IPS-20b (cell line): ENCODE measurements around the gene MBNL1.

ENCODE experiments used
- H3K27ac ChIP-seq: one replicate; pipeline ENCODE4 v1.5.1; 2013; ENCODE audit warnings: low read length
- H3K27me3 ChIP-seq: 2 replicates; pipeline ENCODE4 v1.6.1; 2013; ENCODE audit warnings: mild to moderate bottlenecking, low read length, inconsistent platforms; ENCODE audit not compliant: insufficient read depth
- H3K36me3 ChIP-seq: 2 replicates; pipeline ENCODE4 v1.6.1; 2013; ENCODE audit warnings: low read depth, mild to moderate bottlenecking, inconsistent platforms, low read length, moderate library complexity; ENCODE audit not compliant: insufficient read depth
- H3K4me1 ChIP-seq: 2 replicates; pipeline ENCODE4 v1.6.1; 2013; ENCODE audit warnings: mild to moderate bottlenecking, control low read depth, inconsistent platforms, low read length, moderate library complexity; ENCODE audit not compliant: insufficient read depth
- H3K4me3 ChIP-seq: 2 replicates; pipeline ENCODE4 v1.5.1; 2013; ENCODE audit warnings: mild to moderate bottlenecking, low read length, inconsistent platforms
- H3K9ac ChIP-seq: 2 replicates; pipeline ENCODE4 v1.6.1; 2013; ENCODE audit warnings: low read depth, mild to moderate bottlenecking, inconsistent platforms, low read length, moderate library complexity
- H3K9me3 ChIP-seq: 2 replicates; pipeline ENCODE4 v1.6.1; 2013; ENCODE audit warnings: mild to moderate bottlenecking, low read depth, low read length, inconsistent platforms; ENCODE audit not compliant: insufficient read depth

MBNL1 gene

DNA sequence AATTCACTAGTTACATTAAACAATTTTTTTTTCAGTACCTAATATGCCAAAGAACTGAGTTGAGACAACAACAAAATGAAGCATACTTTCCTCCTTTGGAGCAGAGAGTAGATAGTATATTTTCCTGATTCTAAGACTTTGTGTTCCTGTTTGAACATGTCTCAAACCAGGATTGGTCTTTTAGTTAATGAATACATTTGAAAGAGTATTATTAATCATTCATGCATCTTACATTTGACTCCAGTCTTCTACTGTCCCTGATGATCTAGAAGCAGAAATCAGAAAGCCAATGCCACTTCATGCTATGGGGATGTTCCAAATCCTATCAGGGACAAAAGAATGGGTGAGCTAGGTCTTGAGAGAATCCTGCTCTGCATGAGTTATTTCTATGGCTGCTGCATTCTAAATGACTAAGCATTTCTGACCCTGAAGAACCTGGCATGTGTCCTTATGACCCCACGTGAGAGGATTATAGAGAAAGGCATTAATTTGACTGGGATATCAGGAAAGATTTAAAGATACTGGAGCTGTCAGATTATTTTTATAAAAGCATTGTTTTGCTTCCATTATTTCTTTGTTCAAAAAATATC, 32.9 kb upstream of the MBNL1 start:
- Histone ChIP-seq H3K9me3 (no peaks in the 10 kb centered on the region), H3K4me1 (no peaks in the 10 kb centered on the region), H3K27ac (no peak overlapping the region), H3K4me3 (no peak overlapping the region), H3K27me3 (no peaks in the 10 kb centered on the region), H3K36me3 (no peaks in the 10 kb centered on the region), H3K9ac (no peak overlapping the region)

DNA sequence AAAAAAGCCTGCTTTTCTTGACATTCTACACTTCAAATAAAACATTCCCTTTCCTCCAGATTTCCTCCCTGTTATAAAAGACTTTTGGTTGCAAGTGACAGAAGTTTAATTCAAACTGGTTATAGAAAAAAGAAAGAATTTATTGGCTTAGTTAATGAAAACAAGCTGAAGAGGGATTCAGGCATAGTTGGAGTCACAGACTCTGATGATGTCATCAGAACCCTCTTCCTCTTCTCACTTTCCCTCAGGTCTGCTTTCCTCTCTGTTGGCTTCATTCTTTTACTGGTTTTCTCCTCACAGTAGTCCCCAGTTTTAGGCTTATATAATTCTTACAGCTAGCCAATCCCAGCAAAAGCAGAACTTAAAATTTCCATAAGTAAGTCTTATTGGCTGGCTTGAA, 32.0 kb upstream of the MBNL1 start:
- no peak overlapping the region for H3K4me3 ChIP-seq
- H3K27me3 ChIP-seq = no peaks in the 10 kb centered on the region
- H3K9ac ChIP-seq = no peak overlapping the region
- no peaks in the 10 kb centered on the region for H3K4me1 ChIP-seq
- H3K36me3 ChIP-seq = no peaks in the 10 kb centered on the region
- no peaks in the 10 kb centered on the region for H3K9me3 ChIP-seq
- no peak overlapping the region for H3K27ac ChIP-seq

DNA sequence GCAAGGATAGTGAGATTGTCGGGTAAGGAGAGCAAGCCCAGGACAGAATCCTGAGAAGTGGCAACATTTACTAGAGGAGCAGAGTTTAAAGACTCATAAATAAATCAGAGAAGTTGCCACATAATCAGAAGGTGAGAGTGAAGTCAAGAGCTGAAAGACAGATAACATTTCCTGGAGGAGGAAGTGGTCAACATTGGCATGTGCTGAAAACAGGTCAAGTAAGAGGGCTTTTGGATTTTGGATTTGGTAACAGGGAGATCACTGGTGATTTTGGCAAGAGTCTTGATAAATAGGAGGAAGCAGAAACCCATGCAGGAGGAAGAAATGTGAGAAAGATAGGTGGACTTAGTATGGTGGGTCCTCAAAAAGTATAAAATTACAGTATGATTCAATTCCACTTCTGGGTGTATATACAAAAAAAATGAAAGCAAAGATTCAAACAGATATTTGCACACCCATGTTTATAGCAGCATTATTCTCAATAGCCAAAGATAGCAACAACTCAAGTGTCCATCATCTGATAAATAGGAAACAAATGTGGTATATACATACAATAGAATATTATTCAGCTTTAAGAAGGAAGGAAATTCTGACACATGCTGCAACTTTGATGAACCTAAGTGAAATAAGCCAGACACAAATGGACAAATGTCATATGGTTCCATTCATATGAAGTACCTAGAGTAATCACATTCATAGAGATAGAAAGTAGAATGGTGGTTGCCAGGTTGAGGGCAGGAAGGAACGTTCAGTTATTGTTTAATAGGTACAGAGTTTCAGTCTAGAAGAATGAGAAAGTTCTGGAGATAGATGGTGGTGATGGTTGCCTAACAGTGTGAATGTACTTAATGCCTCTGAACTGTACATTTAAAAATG, 27.3 kb upstream of the MBNL1 start:
- Histone ChIP-seq H3K4me1 (no peaks in the 10 kb centered on the region; the same call in 1 of the 2 replicates), H3K9me3 (no peaks in the 10 kb centered on the region), H3K27ac (no peak overlapping the region), H3K27me3 (no peaks in the 10 kb centered on the region), H3K36me3 (no peaks in the 10 kb centered on the region), H3K4me3 (no peak overlapping the region), H3K9ac (no peak overlapping the region)

DNA sequence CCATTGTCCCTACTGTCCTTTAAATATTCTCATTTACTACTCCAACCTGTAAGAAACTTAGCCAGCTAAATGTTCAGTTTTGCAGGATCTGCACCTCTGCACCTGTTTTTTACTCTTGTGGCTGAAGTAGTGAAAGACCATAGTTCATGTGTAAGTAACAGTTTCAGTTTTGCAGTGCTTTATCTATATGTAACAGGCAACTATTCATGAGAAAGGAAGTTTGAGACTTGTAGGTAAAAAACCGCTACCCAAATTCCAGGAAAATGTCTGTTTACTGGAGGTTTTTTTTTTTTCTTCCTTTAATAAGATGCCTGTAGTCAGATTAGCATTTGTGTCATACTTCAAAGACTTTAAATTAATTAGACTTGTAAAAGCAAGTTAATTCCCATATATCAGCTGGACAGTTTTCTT, 25.4 kb upstream of the MBNL1 start:
- Histone ChIP-seq H3K4me3 (no peak overlapping the region), H3K9me3 (no peaks in the 10 kb centered on the region), H3K27ac (no peak overlapping the region)

DNA sequence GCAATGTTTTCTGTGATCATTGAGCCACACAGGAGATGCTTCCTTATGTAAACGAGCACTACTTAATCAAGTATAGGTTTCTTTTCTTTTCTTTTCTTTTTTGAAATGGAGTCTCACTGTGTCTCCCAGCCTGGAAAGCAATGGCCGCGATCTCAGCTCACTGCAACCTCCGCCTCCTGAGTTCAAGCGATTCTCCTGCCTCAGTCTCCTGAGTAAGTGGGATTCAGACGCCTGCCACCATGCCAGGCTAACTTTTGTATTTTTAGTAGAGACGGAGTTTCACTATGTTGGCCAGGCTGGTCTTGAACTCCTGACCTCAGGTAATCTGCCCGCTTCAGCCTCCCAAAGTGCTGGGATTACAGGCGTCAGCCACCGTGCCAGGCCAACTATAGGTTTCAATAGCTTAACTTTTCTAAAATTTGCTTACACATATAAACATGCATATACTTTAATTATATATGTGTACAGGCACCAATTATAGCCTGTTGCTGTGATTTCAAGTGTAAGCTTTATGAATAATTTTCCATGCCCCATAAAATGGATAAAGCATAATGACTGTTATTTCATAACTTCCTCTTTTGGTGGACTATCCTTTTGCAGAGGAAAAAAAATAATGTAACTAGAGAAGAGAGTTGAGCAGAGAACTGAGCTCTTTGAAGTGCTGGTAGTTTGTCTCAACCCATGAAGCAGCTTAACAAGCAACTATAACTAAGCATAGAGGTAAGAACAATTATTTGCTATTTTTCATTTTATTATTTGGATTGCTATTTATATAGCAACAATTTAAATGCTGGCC, 24.8 kb upstream of the MBNL1 start:
- H3K4me3 ChIP-seq = no peak overlapping the region
- H3K27ac ChIP-seq = no peak overlapping the region

More for the DNA sequence above, 25.4 kb upstream of the MBNL1 start:
- Histone ChIP-seq H3K9ac (no peak overlapping the region), H3K27me3 (no peaks in the 10 kb centered on the region), H3K4me1 (no peaks in the 10 kb centered on the region; the same call in 1 of the 2 replicates), H3K36me3 (no peaks in the 10 kb centered on the region)

DNA sequence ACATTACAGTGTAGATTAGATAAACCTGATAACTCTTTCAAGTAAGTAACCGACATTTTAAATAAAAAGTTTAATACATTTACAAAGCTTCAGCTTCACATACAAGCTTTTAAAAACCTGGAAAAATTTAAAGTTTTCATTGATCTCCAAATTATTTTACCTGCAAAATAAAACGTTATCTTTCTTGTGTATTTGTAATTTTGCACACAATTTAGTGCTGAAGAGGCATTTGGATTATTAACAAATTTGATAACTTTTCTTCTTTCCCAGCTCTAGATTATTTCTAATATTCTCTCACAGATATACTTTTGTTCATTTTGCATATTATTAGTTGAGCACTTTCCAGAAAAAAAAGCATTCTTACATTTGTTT, 24.2 kb upstream of the MBNL1 start:
- Histone ChIP-seq H3K36me3 (no peaks in the 10 kb centered on the region), H3K4me3 (no peak overlapping the region), H3K27me3 (no peaks in the 10 kb centered on the region), H3K4me1 (no peaks in the 10 kb centered on the region; the same call in 1 of the 2 replicates), H3K27ac (no peak overlapping the region), H3K9me3 (no peaks in the 10 kb centered on the region), H3K9ac (no peak overlapping the region)

More for the DNA sequence above, 24.8 kb upstream of the MBNL1 start:
- no peaks in the 10 kb centered on the region for H3K9me3 ChIP-seq
- H3K36me3 ChIP-seq = no peaks in the 10 kb centered on the region
- no peaks in the 10 kb centered on the region for H3K27me3 ChIP-seq
- H3K9ac ChIP-seq = no peak overlapping the region
- H3K4me1 ChIP-seq = no peaks in the 10 kb centered on the region; the same call in 1 of the 2 replicates

DNA sequence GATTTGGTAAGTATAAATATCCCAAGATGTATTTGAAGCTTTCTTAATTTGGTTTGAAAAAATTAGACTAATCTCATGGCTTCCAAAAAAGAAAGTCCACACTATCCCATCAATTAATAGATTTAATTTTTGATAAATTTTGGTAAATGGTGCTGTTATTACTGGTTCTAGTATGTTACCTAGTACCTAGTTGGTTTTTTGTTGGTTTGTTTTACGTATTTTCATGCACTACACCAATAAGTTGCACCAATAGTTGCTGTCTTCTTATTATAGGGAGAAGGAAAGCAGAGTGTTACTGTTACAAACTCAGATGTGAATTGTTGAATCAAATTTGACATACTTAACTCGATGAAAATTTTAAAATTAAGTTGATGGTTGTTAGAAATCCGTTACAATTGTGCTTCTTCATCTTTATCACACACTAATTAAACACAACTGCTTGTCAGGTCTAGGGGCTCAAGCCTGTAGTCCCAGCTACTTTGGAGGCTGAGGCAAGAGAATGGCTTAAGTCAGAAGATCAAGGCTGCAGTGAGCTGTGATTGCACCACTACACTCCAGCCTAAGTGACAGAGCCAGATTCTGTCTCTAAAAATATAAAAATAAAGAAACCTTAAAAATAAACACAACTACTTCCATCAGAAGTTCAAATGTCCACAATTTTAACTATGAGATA, 23.1 kb upstream of the MBNL1 start:
- Histone ChIP-seq H3K9me3 (no peaks in the 10 kb centered on the region), H3K27me3 (no peaks in the 10 kb centered on the region), H3K4me1 (no peaks in the 10 kb centered on the region; the same call in 1 of the 2 replicates), H3K4me3 (no peak overlapping the region), H3K36me3 (no peaks in the 10 kb centered on the region), H3K27ac (no peak overlapping the region), H3K9ac (no peak overlapping the region)

DNA sequence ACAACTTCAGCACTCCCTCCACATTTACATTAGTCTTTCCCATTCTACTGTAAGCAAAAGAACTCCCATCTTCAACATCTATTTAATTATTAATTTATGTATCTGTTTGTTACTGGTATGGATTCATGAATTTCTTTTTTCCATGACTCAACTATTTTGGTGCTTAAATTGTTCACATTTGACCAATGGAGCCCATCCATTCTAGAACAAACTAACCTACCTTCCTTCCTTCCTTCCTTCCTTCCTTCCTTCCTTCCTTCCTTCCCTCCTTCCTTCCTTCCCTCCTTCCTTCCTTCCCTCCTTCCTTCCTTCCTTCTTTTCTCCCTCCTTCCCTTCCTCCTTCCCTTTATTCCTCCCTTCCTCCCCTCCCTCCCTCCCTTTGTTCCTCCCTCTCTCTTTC, 16.8 kb upstream of the MBNL1 start:
- H3K9me3 ChIP-seq = no peaks in the 10 kb centered on the region
- H3K36me3 ChIP-seq = no peaks in the 10 kb centered on the region
- H3K4me1 ChIP-seq = no peaks in the 10 kb centered on the region
- H3K27ac ChIP-seq = no peak overlapping the region
- peaks cover 6% of the 10 kb centered on the region; the same call in 1 of the 2 replicates for H3K27me3 ChIP-seq
- no peak overlapping the region for H3K4me3 ChIP-seq
- no peak overlapping the region for H3K9ac ChIP-seq

DNA sequence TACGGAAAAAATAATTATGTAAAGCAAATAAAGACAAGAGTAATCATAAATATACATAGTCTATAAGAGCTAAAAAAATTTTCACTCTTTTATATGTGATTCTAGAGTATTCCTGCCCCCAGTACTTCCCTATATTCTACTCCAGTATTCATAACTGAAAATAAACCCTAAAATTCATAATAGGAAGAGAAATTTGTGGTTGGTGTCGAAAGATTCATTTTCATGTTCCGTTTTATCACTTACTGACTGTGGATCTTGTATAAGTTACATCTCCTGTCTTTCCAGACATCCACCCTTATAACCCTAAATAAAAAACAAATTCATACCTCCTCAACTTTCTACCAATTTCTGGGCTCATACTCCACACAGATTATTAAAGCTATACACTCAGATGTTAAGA, 16.0 kb upstream of the MBNL1 start:
- no peaks in the 10 kb centered on the region for H3K36me3 ChIP-seq
- no peak overlapping the region for H3K27ac ChIP-seq
- peaks cover 6% of the 10 kb centered on the region; the same call in 1 of the 2 replicates for H3K27me3 ChIP-seq
- H3K9ac ChIP-seq = no peak overlapping the region
- H3K4me3 ChIP-seq = no peak overlapping the region
- no peaks in the 10 kb centered on the region for H3K9me3 ChIP-seq
- H3K4me1 ChIP-seq = no peaks in the 10 kb centered on the region

DNA sequence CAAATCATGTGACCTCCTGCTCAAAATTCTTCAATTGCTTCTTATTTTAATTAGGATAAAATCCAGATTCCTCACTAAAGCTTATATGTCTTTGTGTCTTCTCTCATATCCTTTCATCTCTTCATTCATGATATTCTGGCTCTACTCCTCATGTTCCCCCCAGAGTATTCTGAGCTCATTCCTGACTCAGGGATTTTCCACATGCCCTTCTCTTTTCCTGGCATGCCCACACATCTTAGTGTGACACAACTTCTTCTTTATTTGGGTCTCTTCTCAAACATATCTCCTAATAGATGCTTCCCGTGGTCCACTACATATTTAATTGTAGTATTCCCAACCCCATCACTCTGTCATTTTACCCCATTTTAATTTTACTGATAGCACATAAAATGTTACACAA, 15.2 kb upstream of the MBNL1 start:
- Histone ChIP-seq H3K27ac (no peak overlapping the region), H3K4me3 (no peak overlapping the region), H3K36me3 (no peaks in the 10 kb centered on the region), H3K27me3 (peaks cover 10% of the 10 kb centered on the region), H3K9ac (no peak overlapping the region), H3K9me3 (no peaks in the 10 kb centered on the region), H3K4me1 (no peaks in the 10 kb centered on the region)

DNA sequence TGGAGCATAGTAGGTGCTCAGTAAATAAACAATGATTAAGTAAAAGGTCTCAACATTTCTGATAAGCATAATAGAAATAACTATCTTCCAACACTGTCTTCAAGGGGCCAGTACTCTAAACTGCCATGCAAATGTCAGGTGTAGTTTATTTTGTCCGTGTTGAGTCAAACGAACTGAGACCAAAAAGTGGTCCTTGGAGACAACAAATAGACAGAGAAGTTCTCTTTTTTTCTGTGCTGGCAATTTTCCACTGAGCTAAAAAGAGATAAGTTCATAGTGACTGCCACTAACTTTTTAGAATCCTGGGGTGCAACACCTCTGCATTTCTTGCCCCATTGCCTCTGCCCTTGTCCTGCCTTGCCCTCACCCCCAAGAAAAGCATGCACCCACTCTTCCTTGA, 14.7 kb upstream of the MBNL1 start:
- Histone ChIP-seq H3K27me3 (peaks cover 15% of the 10 kb centered on the region), H3K4me3 (no peak overlapping the region), H3K36me3 (no peaks in the 10 kb centered on the region), H3K9me3 (no peaks in the 10 kb centered on the region), H3K4me1 (no peaks in the 10 kb centered on the region), H3K9ac (no peak overlapping the region), H3K27ac (no peak overlapping the region)
